ENCODE measurements around the gene CHI3L1.

- TF ChIP-seq EZH2phosphoT487 (conservative IDR thresholded peaks at IDR 0.05; ENCODE audit: low read length) (no peak), CTCF (IDR thresholded peaks at IDR 0.05; ENCODE audit: insufficient read depth, low read length, poor library complexity, severe bottlenecking) (no peak)
Observed at GRCh38 chr1:203168991-203169390, 17.5 kb downstream of the CHI3L1 start.

All from SU-DHL-6 (cell line).